Jurkat, Clone E6-1 (cell line): Measurements from ENCODE around the gene USP6NL.
"Not testable (repeated sequence)": the region's sequence is repeated elsewhere in the genome, so short reads cannot be mapped to it uniquely, and the experiment has no call there.

Source experiments
- DNase-seq: peaks from one replicate; pipeline ENCODE4 v3.0.0-alpha.2; 2011; ENCODE audit warnings: low read depth, low spot score
- H3K4me3 ChIP-seq: 2 replicates; pipeline ENCODE4 v1.5.1; 2011; ENCODE audit warnings: mild to moderate bottlenecking, low read length, control low read depth, moderate library complexity

The USP6NL gene

GRCh38 chr10:11441151-11441535, 170.3 kb downstream of the USP6NL start:
- no peak for DNase-seq
- H3K4me3 ChIP-seq = no peak overlapping the region

GRCh38 chr10:11440250-11441150, 170.9 kb downstream of the USP6NL start:
- H3K4me3 ChIP-seq = no peak overlapping the region
- no peak for DNase-seq

DNA sequence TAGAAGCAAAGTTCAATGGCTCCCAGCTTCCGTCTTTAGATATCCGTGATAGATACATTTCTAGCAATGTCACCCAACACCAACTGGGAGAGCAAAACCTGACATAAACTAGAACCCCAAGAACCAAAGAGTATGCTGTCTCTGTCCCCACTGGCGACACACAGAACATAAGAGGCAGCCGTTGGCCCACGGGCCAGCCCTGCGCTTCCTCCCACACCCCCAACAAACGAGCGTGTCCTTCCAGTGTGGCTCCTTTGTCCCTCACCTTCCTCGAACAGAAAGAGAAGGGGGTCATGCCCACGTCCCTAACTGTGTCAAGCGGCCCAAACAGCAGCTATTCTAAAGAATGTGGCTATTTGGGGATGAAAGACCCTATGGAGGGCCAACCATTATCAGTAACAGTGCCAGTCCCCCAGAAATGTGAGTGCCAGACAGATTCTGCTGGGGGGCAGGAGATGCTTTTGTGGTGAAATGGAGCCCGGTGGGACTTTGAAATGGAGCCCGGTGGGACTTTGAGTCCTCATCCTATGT, 171.9 kb downstream of the USP6NL start:
- no peak for DNase-seq
- H3K4me3 ChIP-seq = no peak overlapping the region

GRCh38 chr10:11437391-11438142, 173.9 kb downstream of the USP6NL start:
- DNase-seq = no peak
- H3K4me3 ChIP-seq = no peak overlapping the region

DNA sequence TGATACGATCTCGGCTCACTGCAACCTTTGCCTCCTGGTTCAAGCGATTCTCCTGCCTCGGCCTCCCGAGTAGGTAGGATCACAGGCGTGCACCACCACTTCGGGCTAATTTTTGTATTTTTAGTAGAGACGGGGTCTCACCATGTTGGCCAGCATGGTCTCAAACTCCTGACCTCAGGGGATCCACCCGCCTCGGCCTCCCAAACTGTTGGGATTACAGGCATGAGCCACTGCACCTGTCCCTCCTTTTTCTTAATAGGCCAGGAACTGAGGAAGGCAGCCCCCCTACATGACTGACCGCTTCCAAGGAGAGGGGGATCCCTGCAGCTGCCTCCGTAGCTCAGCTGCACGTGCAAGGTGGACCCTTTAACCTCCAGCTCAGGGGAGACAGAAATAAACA, 175.0 kb downstream of the USP6NL start:
- H3K4me3 ChIP-seq, DNase-seq: not testable (repeated sequence)

GRCh38 chr10:11435581-11435981, 175.9 kb downstream of the USP6NL start:
- no peak for DNase-seq
- H3K4me3 ChIP-seq = no peak overlapping the region

- H3K4me3 ChIP-seq = no peak overlapping the region
- DNase-seq = no peak
These were observed 177.1 kb downstream of the USP6NL start for GRCh38 chr10:11434324-11434723.

GRCh38 chr10:11433657-11434056, 177.8 kb downstream of the USP6NL start:
- no peak for DNase-seq
- no peak overlapping the region for H3K4me3 ChIP-seq

DNA sequence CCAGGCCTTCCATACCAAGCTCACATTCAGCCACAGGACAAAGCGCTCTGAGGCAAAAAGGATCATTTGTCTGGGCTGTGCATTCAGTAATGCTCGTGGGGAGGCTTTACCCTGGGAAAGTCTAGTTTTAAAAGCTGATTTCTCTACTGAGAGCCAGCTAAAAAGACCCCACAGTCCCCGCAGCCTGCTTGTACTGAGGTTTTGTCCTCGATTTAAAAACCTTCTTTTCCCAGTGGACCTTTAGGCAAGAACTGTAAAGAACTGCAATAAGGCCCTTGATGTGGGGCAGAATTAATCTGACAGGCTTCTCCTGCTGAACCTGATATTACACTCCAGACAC, 180.3 kb downstream of the USP6NL start:
- DNase-seq = no peak
- no peak overlapping the region for H3K4me3 ChIP-seq

DNA sequence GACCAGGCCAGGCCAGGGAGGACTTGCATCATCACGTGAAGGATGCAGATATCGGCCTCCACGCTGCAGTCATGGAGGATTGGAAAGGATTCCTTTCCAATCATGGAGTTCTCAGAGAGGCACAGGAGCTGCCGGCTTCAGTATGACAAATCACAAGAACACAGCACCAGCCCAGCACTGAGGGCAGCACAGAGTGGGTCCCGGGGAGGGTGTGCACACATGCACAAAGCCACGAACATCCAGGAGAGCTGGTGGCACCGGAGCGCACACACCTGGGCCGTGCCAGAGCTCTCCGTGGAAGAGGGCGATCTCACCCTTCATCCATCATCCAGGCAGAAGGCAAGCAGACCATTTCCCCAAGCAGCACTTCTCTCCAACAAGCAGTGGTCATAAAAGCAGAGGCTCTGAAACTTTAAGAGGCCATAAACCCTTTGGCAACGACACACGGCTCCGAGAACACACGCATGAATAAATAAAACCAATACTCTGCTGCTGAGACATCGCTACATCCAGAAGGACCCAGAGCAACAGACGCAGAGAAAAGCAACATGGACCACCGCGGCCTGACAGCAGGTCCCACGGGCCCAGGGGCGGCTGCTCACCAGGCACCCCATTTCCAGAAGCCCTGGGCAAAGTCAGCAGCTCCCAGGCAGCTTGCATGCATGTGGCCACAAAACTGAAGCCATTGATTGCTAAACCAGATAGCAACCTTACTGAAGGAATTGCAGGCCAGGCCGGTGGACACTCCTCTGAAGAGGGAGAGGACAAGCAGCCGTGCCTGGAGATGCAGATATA, 180.8 kb downstream of the USP6NL start:
- H3K4me3 ChIP-seq = no peak overlapping the region
- DNase-seq = no peak

DNA sequence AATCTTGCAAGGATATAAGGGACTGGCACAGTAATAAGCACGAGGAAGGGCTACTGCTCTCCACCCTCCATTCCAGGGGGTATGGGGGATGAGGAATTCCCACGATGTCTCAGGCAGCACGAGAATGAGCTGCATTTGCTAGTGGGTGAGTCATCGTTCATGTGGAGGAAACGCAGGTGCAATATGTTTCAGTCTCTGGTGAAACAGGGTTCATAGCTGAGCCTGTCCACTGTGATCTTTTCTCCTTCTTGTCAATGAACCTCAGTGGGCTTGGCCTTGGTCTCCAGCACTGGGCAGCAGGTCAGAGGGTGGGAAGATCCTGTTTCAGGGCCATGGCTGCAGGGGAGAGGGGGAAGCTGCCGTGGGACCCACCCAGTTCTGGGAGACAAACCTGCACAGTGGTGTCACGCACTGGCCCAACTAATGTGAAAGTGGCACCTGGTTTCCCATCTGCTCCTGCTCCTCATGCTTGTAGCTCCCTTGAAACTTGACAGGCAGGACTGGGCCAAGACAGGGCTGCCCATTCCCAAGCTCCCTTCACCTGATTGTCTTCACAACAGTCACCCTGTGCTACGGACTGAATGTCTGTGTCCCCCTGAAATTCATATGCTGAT, 181.9 kb downstream of the USP6NL start:
- no peak for DNase-seq
- H3K4me3 ChIP-seq = no peak overlapping the region

- DNase-seq = peak; percentile 67
- no peak overlapping the region for H3K4me3 ChIP-seq
These were observed 185.8 kb downstream of the USP6NL start for GRCh38 chr10:11425676-11426075.

- no peak overlapping the region for H3K4me3 ChIP-seq
These were observed 186.2 kb downstream of the USP6NL start for GRCh38 chr10:11425296-11425610.

DNA sequence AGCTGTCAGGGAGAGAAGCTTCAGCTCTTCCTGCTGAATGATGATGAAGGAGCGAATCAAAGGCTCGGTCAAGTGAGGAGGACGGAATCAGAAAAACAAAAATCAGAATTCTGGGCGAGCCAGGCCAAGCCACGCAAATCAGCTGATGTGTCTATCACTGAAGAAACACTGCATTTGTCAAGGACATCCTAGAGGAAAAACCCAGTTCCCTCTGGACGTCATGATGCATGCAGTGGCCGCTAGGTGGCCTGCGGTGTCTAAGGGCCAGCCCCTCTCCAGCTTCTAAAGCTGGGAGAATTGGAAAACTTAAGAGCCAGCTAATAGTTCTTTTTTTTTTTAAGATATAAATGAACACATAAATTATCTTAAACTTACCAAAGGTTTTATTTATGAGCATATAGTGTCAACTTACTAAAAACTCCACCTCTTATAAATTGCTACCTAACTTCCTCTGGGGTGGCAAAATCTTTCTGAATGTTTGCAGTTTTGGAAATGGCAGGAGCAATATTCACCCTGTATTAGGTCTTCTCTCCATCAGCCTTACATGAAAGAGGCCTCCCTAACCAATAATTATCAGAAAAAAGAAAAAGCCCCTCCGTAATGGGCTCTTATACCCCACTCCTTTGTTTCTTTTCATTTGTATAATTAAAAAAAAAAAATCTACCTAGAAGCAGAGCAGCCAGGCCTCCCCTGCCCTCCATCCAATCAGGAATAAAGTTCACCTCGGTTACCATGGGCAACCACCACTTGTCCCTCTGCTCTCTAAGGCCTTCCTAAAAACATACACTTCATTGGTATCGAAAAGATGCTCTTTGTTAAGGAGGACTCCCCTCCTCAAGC, 186.8 kb downstream of the USP6NL start:
- no peak overlapping the region for H3K4me3 ChIP-seq
- no peak for DNase-seq

More at GRCh38 chr10:11425296-11425610, 186.2 kb downstream of the USP6NL start:
- DNase-seq = no peak

DNA sequence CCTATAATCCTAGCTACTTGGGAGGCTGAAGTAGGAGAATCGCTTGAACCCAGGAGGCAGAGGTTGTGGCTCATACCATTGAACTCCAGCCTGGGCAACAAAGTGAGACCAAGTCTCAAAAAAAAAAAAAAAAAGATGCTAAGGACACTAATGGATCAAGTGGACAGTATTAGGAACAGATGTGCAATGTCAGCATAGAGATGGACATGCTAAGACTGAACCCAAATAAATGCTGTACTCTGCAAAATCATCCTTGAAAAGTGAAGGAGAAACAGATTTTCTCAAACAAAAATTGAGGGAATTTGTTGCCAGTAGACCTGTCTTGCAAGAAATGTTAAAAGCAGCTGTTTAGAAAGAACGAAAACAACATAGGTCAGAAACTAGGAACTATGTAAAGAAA, 194.5 kb downstream of the USP6NL start:
- DNase-seq = no peak
- H3K4me3 ChIP-seq = no peak overlapping the region

DNA sequence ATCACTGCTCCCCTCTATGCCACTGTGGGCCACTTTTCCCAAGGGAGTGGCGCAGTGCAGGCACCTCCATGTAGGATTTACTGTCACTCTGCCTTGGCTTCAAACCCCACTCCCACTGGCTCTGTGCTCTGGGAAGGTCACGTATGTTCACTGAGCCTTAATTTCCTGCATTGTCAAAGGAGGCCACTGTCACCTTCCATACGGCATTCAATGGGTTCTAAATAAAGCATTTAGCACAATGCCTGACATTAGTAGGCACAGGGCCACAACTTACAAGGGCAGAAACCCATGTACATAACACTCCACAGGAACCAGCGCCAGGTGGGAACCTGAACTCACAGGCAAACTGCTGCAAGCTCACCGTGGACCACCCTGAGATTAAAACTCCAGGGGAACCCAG, 196.4 kb downstream of the USP6NL start:
- no peak for DNase-seq
- no peak overlapping the region for H3K4me3 ChIP-seq

DNA sequence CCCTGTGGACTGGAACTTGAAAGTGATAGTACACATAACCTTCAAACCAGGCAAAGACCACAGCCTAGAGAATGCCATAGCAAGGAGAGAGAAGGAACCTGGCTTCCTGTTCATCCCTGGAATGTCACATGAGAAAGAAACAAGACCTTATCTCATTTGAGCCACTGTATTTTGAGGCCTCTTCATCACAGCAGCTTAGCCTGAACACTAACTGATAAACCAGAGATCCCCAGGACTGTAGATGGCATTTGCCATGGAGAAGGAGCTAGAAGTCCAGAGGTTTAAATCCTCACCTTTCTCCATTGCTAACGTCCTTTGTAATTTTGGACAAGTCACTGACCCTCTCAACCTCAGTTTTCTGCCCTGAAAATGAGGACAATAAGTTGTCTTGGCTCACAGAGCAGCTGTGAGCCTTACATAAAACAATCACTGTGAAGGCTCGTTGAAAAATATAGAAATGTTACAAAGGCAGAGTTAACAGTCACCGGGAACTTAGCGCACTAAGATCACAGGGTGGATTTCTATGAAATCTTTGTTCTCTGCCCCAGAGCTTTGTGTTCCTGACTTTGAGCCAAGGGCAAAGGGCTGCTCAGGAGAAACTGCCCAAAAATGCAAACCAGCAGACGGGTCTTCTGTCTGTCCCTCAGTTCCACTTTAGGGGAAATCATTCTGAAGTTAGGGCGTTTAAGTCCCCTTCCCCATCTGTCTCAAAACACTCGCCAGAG, 197.0 kb downstream of the USP6NL start:
- no peak overlapping the region for H3K4me3 ChIP-seq
- DNase-seq = no peak
